GM18499 (cell line): ENCODE data around the gene OXCT1.
"Not testable (repeated sequence)": the region's sequence is repeated elsewhere in the genome, so short reads cannot be mapped to it uniquely, and the experiment has no call there.

ENCODE experiments used
- ATAC-seq: cut with Tn5 transposase; IDR thresholded peaks from one replicate; pipeline ENCODE4 v1.9.1; 2021; ENCODE audit warnings: moderate number of reproducible peaks; ENCODE audit not compliant: insufficient read depth, unreplicated experiment

OXCT1 gene

DNA sequence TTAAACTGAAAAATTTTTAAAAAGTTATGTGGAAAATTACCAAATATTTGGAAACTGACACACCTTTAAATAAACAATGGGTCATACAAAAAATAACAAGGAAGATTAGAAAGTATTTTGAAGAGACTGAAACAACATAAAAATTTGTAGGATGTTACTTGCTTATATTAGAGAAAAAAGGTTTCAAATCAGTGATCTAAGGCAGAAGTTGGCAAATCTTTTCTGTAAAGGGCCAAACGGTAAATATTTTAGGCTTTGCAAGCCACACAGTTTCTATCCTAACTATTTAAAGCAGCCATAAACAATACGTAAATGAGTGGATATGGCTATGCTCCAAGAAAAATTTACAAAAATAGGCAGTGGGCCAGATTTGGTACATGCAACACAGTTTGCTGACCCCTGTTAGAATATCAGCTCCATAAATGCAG lies 81.3 kb downstream of the OXCT1 start:
- no peak for ATAC-seq

DNA sequence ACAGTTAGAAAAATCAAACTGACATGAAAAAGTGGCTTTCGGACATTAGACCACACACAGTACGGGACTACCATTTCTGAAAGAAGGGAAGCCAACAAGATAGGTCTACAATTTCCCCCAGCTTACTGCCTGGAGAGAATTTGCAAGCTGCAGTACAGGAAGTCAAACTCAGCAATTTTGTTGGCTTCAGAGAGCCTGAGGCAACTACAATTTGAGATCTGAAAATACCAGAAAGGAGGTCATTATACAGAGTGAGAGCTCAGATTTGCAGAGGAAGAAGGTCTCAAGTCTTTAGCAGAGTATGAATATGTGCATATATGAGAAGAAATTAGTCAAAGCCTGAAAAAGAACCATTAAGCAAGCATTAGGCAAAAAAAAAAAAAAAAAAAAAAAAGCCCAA lies 83.0 kb downstream of the OXCT1 start:
- ATAC-seq, result no peak

DNA sequence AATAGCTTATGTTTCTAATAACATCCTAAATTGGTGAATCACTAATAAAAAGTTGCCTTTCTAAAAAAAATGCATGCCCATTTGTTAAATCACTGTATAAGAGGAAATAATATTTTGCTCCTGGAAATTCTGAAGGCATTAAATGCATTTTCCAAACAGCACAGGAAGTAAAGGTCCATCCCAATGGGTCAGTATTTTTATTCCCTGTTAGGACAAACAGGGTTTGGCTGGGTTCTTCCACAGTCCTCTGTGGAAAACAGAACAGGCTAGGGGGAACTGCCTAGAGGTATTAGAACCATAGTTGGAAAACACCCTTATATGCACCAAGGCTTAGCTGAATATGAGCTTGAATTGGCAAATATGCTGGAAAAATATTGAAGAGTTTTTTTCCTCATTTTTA lies 85.2 kb downstream of the OXCT1 start:
- no peak for ATAC-seq

DNA sequence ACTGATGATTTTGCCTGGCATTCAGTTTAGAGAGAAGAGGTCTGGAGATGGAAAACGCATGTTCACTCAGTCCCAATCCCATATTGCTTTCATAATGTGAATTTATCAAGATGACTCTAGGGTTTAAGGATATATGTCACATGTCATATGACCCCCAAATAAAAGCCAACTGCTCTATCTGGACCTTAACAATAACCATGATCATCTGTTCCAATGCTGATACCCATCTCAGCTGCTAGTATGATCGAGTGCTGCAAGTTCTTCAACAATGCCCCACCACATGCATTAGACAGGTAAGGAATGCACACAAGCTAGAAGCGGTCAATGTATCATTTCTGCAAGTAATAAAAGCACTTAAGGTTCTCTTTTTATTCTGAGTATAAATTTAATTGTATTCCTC lies 91.8 kb downstream of the OXCT1 start:
- no peak for ATAC-seq

DNA sequence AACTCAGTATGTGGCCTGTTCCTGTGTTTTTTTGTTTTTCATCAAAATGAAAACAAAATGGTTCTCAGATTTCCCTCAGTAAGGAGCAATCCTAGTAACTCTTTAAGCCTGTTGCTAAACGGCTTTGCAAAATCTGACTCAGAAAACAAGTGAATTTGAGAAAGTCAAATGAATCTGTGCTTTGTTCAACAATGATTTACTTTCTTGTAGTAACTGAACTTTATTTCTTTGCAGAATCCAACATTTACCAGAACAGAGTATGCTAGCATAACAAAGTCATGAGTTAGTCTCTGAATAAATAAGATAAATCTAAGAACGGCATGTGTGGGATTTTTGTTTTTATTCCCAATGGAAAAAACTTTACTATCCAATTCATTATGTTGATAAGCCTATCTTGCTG lies 93.8 kb downstream of the OXCT1 start:
- no peak for ATAC-seq

DNA sequence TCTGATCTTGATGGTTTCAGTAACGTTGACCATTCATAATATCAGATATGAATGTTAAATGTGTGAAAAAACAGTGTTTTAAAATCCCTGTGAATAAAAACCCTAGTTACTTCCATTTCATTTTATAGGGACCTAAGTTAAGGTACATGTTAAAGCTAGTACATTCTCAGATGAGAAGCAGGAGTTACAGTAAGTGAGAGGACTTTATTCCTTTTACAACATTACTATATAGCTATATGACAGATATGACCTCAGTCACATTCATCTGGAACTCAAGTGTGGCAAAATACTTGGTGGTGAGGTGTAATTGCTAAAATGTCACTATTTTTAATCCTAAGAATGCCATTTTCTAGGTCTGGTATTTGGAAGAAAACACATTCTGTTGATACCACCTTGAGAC lies 96.4 kb downstream of the OXCT1 start:
- no peak for ATAC-seq

DNA sequence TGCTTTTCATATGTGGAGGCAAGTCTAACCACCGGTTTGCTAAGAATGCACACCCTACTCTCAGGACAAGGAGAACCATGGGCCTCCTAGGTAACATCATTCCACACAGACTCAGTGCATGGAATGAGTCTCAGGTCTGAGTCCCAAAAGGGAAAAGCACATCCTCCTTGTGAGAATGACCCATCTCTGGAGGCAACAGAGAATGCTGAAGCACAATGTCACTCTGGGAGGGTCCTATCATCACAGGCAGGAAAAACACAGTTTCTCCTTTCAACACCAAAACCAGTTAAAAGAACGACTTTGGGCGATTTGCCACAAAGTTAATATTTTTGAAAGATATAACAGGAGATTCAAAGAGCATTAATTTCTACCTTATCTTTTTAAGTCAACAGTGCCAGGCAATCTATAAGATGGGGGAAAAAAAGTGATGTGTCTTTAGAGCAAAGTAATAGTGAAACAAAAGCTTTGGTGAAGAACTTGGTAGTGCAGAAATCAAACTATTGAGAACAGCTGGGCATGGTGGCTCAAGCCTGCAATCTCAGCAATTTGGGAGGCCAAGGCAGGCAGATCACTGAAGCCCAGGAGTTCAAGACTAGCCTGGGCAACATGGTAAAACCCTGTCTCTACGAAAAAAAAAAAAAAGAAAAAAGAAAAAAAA lies 97.3 kb downstream of the OXCT1 start:
- ATAC-seq, result no peak

DNA sequence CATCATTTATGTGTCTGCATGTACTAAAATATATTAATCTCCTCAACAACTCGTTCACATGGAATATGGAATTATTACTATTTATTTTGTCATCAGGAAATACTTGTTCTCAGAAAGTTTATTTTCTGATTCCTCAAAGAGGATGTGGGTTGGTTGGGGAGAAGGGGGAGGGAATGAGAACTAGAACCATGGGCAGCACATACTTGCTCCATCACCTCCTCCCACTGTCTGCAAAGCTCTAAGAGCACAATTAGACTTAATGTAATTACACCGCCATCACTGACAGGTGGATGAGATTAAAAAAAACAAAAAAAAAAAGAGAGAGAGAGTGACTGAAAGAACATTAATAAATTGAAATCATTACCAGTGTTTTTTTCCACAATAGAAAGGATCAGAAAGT lies 98.2 kb downstream of the OXCT1 start:
- ATAC-seq, result no peak

DNA sequence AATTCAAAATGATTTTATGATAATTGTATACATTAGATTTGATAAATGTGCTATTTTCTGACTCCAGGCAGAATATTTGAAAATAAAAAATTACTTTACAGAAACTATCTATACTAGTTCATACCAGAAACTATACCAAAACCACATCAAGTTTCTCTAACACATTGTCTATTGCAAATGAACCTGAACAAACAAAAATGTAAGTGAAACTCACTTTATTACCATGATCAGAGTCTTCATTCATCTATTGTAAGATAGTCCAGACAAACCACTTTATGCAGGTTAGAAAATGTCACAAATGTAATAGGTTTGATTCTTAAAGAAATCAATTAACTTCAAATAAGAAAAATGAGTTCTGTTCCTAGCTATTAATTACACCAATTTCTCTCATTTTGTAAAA lies 99.4 kb downstream of the OXCT1 start:
- ATAC-seq, result peak; percentile 85

DNA sequence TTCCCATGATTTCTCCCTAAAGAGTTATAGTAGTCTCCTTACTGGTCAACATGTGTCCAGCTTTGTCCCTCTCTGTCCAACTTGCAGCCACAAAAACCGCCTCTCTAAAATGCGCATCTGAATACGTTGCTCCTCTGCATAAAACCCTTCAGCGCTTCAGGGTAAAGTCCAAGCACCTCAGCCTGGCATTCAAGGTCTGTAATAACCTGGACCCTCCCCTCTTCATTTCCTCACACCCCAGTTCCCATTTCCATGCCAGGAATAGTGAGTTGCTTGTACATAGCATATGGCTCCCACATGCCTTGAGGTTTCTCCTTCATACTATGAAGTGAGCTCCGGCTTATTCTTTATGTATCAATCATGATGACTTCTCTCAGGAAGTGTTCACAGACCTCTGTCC lies 101.5 kb downstream of the OXCT1 start:
- ATAC-seq, result no peak

DNA sequence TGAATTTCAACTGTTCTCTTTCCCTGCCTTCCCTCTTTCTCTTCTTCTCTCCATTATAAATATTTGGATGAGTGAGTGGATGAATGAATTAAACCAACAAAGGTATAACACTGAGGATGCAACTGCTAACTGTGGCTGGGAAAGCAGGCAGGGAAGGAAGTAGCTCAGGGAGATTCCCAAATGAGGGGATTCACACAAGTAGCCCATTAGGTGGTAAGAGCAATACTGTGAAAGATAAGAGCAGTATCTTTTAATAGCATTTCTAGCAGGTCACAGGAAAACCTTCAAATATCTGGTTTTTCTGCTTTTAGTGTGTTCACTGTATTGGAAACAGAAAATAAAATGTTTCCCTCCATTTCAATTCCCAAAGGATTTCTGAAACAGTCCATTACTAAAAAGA lies 105.6 kb downstream of the OXCT1 start:
- ATAC-seq, result no peak

DNA sequence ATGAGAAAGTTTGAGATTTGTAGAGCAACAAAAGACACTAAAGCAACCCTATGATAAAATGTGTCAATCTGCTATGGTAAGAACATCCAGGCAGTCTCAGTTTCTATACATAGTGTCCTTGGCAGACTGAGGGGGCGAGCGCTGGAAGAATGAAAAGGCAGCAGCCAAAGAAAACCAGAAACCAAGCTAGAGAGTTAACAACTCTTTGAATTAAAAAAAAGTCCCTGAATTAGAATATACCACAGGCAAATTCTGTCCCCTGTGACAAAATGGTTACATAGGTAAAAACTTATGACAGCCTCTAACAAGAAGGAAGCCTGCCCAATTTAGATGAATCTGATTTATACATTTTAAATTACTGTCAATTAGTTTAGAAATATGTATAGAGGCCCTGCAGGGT lies 106.7 kb downstream of the OXCT1 start:
- no peak for ATAC-seq

DNA sequence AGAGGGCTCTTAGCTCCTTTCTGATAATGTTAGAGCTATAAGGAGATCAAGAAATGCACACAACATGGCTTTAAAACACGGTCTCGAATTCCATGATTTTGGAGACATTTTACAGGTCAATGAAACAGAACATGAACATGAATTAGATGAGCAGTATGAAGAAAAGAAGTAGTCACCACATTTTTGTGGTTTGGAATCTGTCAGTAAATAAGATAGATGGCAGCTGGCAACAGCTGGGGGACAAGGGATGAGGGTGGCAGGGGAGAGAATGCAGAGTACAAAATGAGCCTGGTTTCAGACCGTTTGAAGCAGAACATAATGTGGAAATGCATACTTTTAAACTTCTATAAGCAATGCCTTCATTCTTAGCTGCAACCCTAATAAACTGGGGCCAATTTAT lies 107.1 kb downstream of the OXCT1 start:
- no peak for ATAC-seq

DNA sequence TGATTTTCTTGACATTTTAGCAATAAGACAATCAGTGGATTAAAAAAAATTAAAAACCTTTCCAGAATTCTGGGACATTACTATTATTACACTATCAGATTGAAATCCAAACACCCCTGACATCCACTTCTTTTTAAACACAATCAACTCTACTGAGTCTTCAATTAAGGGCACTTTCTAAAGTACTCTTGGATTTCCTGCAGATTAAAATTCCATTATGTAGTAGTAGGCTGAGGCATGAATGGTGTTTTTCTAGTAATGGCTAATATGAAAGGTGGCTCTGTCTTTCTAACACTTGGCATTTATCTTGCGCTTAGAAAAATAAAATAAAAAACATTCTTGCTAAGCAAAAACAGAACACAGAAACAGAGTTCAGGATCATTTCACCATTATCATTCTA lies 107.8 kb downstream of the OXCT1 start:
- no peak for ATAC-seq

DNA sequence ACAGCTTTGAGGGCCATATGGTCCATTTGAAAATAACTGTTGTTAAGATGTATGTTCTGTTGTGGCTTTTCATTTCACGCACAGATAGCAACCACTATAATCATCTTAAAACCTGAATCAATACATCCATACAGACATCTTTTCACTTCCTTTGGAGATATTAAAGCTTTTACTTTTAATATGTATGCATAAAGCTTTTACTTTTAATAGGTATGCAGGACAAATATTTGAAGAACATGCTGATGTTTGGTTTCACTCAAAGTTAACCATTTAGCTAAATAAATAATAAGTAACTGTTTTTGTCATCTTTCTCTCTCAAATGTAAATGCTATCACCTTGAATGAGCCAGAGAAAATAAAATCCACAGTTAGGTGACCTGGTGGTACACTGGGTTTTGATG lies 108.6 kb downstream of the OXCT1 start:
- ATAC-seq, result no peak

DNA sequence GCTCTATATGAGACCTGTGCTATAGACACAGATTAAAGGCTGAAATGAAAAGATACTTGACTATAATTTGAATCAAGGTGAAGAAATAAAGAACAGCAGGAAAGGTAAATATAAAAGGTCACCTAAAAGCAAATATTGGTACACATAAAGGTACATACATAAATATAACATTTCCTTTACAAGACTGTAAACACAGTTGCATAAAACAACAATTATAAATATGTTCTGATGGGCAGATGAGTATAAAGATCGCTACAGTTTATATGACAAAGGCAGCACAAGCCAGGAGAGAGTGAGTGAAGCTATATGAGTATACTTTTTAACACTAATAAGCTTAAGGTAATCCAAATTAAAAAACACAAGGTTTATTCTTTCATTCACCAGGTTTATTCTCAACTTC lies 114.5 kb downstream of the OXCT1 start:
- ATAC-seq, result no peak

DNA sequence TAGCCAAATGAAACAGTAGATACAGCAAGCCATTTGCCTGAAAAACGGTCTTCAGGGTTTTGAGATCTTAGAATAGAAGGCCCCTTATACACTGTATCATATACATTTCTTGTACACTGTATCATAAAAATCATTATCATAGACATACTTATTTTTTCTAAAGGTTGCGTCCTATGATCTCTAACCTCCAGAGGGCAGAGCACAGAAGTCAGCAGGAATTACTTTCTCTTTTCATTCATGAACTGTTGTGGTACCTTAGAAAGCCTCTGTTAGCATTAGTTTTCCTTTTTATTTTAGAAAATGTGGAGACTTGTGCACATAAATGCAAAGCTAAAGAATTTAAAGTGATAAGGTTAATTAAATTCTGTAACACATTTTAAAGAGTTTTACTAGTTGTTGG lies 115.4 kb downstream of the OXCT1 start:
- ATAC-seq, result no peak

DNA sequence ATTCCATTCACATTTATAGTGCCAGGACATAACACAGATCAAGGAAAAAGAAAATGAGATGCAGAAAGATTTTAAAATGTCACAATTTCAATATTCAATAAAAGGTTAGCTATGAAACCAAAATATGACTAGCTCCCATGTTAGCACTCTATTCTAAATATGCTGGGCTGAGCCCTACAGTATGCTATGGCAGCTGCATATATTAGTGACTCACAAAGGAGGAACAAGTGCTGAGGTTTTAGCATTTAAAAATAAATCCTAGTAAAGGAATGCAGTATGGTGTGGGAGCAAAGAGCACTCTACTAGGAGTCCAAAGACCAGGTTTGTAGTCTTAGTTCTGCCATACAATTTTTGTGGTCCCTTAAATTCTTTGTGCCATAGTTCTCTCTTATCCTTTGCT lies 118.4 kb downstream of the OXCT1 start:
- ATAC-seq, result no peak

DNA sequence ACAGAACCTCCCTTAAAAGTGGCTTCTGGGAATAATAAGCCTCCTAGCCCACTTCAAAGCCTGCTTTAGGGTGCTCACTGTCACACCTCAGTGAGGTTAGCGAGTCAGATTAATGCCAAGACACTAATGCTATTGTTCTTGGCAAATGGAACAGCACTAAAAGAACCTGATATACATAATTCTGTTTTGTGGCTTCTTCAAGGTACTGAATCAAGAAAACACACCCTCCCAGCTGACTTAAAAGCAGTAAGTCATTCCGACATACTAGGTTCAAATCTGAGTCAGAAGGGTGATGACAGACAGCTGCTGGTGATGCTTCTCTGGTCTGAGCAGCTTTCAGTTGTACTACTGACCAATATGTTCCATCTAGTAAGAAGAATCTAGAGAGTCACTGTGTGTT lies 121.6 kb downstream of the OXCT1 start:
- ATAC-seq, result peak; percentile 100

DNA sequence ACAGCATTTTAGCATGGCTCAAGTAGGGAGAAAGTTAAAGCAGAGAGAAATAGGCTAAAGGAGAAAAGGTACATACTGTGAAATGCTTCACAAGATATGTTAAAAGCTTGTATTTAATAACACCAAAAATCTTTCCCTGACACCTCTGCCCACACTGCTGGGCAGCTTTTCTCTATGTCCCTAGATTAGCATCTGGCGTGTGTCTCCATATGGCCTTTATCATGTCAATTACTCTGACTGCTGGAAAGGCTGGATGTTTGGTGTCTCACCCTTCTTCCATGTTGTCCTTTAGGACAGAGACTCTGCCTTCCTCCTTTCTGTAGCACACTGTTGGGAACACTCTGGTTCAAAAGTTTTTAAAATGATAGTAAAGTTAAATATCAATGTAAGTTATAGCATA lies 122.5 kb downstream of the OXCT1 start:
- ATAC-seq, result no peak

DNA sequence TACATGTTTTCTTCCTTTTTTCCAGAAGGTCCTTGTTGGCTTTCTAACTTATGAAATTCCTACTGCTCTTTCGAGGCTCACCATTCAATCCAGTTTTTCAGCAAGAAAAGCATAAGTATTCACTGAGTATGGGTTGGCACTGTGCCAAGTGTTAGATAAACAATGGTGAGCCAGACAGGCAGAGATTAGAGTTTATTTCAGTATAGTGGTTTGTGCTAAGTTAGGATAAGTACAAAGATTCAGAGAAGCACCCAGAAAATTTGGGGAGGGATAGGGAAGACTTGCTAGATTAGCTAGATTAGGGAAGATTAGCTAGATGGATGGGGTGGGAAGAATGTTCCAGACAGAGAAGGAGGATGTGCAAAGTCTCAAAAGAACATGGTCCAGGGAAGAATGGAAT lies 122.9 kb downstream of the OXCT1 start:
- ATAC-seq, result no peak

DNA sequence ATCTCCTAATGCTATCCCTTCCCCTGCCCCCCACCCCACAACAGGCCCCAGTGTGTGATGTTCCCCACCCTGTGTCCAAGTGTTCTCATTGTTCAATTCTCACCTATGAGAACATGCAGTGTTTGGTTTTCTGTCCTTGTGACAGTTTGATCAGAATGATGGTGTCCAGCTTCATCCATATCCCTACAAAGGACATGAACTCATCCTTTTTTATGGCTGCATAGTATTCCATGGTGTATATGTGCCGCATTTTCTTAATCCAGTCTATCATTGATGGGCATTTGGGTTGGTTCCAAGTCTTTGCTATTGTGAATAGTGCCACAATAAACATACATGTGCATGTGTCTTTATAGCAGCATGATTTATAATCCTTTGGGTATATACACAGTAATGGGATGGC lies 127.6 kb downstream of the OXCT1 start:
- ATAC-seq, result not testable (repeated sequence)
